Left ventricle myocardium inferior (tissue), 1 donor: ENCODE measurements around the gene PICALM. TPM values are rescaled to one million over a fixed set of nuclear protein-coding genes. Genes with fewer than 3 reads are reported as not detected.

Experiments used
- DNase-seq: peaks from one replicate; pipeline ENCODE4 v3.0.0-alpha.2; 2020
- H3K27ac ChIP-seq: fragments of 200-600 bp; replicated peaks from 2 replicates; pipeline ENCODE4 v1.8.0; 2021
- H3K27me3 ChIP-seq: fragments of 200-600 bp; 2 replicates; pipeline ENCODE4 v1.8.0; 2021; ENCODE audit warnings: low read depth
- H3K36me3 ChIP-seq: fragments of 200-600 bp; 2 replicates; pipeline ENCODE4 v1.8.0; 2021
- H3K4me1 ChIP-seq: fragments of 200-600 bp; 2 replicates; pipeline ENCODE4 v1.8.0; 2021
- H3K4me3 ChIP-seq: fragments of 200-600 bp; 2 replicates; pipeline ENCODE4 v1.8.0; 2021; ENCODE audit warnings: mild to moderate bottlenecking, moderate library complexity
- H3K9me3 ChIP-seq: fragments of 200-600 bp; replicated peaks from 2 replicates; pipeline ENCODE4 v1.8.0; 2021
- CTCF ChIP-seq: fragments of 200-600 bp; IDR thresholded peaks from 2 replicates; pipeline ENCODE4 v1.8.0; 2021; ENCODE audit warnings: antibody characterized with exemption, mild to moderate bottlenecking, borderline replicate concordance
- intact Hi-C: fragments of 100-400 bp; cut with micrococcal nuclease; formaldehyde crosslinking; loops from one replicate; pipeline ENCODE4 v1.11.0; 2022
- total RNA-seq: library from RNA; stranded (reverse); fragmentation: NEBNext Ultra II Directional; extraction: Animal tissue kit (Norgen Biotek cat#: 25700); gene quantifications from one replicate; pipeline ENCODE4 v1.2.1, GENCODE V29; 2021
- donor health status: DM: no; HTN: yes; CAD: no; lungs with severe emphysema.

The PICALM gene
- total RNA-seq, 1 donor from 2014 or later, result 133 TPM

GRCh38 chr11:86016451-86016850 lies 52.4 kb downstream of the PICALM start:
- Histone ChIP-seq H3K36me3 (peaks cover 74% of the 10 kb centered on the region), H3K4me3 (no peak overlapping the region), H3K4me1 (peaks cover 20% of the 10 kb centered on the region), H3K27me3 (no peaks in the 10 kb centered on the region), H3K9me3 (no peaks in the 10 kb centered on the region), H3K27ac (no peak overlapping the region)
- DNase-seq, result no peak
- no peak for TF ChIP-seq CTCF
- intact Hi-C loops, result no loop called here

- intact Hi-C loops, result no loop called here
- no peak for TF ChIP-seq CTCF
- H3K4me3 ChIP-seq, result no peak overlapping the region
- H3K36me3 ChIP-seq, result peaks cover 74% of the 10 kb centered on the region
- H3K27me3 ChIP-seq, result no peaks in the 10 kb centered on the region
- peaks cover 20% of the 10 kb centered on the region for H3K4me1 ChIP-seq
- no peaks in the 10 kb centered on the region for H3K9me3 ChIP-seq
- DNase-seq, result no peak
- no peak overlapping the region for H3K27ac ChIP-seq
These were observed 53.2 kb downstream of the PICALM start for GRCh38 chr11:86015699-86016098.

GRCh38 chr11:86014221-86014620 lies 54.7 kb downstream of the PICALM start:
- Histone ChIP-seq H3K9me3 (no peaks in the 10 kb centered on the region), H3K27me3 (no peaks in the 10 kb centered on the region), H3K4me1 (peaks cover 20% of the 10 kb centered on the region), H3K27ac (no peak overlapping the region), H3K36me3 (peaks cover 75% of the 10 kb centered on the region), H3K4me3 (no peak overlapping the region)
- DNase-seq, result no peak
- intact Hi-C loops, result no loop called here
- TF ChIP-seq CTCF, result no peak

GRCh38 chr11:86013713-86014112 lies 55.2 kb downstream of the PICALM start:
- DNase-seq, result no peak
- intact Hi-C loops, result no loop called here
- H3K27ac ChIP-seq, result no peak overlapping the region
- H3K9me3 ChIP-seq, result no peaks in the 10 kb centered on the region
- no peak overlapping the region for H3K4me3 ChIP-seq
- H3K36me3 ChIP-seq, result peaks cover 72% of the 10 kb centered on the region
- no peaks in the 10 kb centered on the region for H3K27me3 ChIP-seq
- peaks cover 20% of the 10 kb centered on the region for H3K4me1 ChIP-seq
- TF ChIP-seq CTCF, result no peak

- peaks cover 29% of the 10 kb centered on the region for H3K4me1 ChIP-seq
- intact Hi-C loops, result no loop called here
- no peak overlapping the region for H3K4me3 ChIP-seq
- no peak overlapping the region for H3K27ac ChIP-seq
- no peak for TF ChIP-seq CTCF
- DNase-seq, result no peak
- H3K9me3 ChIP-seq, result no peaks in the 10 kb centered on the region
- H3K36me3 ChIP-seq, result peaks cover 84% of the 10 kb centered on the region
- H3K27me3 ChIP-seq, result no peaks in the 10 kb centered on the region
These were observed 57.7 kb downstream of the PICALM start for GRCh38 chr11:86011175-86011574.

GRCh38 chr11:86003654-86004053 lies 65.2 kb downstream of the PICALM start:
- H3K27me3 ChIP-seq, result no peaks in the 10 kb centered on the region
- no peak for TF ChIP-seq CTCF
- peaks cover 9% of the 10 kb centered on the region for H3K4me1 ChIP-seq
- DNase-seq, result no peak
- no peaks in the 10 kb centered on the region for H3K9me3 ChIP-seq
- intact Hi-C loops, result no loop called here
- no peak overlapping the region for H3K4me3 ChIP-seq
- H3K27ac ChIP-seq, result no peak overlapping the region
- peaks cover 99% of the 10 kb centered on the region for H3K36me3 ChIP-seq
